ENCODE data around the gene FTCDNL1.

Gene FTCDNL1

GRCh38 chr2:199842631-199843395 lies 8.2 kb downstream of the FTCDNL1 start:
- WGBS, 2 experiments (ENCODE audit: insufficient coverage in 2 of 2): 40% methylated on average over 1 of the region's 3 CpGs; no CpG with 5 or more reads in 1 of the 2 experiments
- no peaks in the 10 kb centered on the region for H3K36me3 ChIP-seq (ENCODE audit: control insufficient read depth, insufficient read depth, low read length)
- H3K4me3 ChIP-seq (ENCODE audit: extremely low read depth, insufficient read depth, low read length, poor library complexity, severe bottlenecking): no peak overlapping the region
- no peaks in the 10 kb centered on the region for H3K4me1 ChIP-seq (ENCODE audit: control insufficient read depth, insufficient read depth, low read length, poor library complexity, severe bottlenecking)
- no peak overlapping the region for H3K27ac ChIP-seq (ENCODE audit: low read depth, low read length, severe bottlenecking)
- no peaks in the 10 kb centered on the region for H3K9me3 ChIP-seq (ENCODE audit: control insufficient read depth, low read length)

GRCh38 chr2:199841409-199841808 lies 9.6 kb downstream of the FTCDNL1 start:
- no peak overlapping the region for H3K4me3 ChIP-seq (ENCODE audit: extremely low read depth, insufficient read depth, low read length, poor library complexity, severe bottlenecking)
- no peaks in the 10 kb centered on the region for H3K9me3 ChIP-seq (ENCODE audit: control insufficient read depth, low read length)
- no peaks in the 10 kb centered on the region for H3K4me1 ChIP-seq (ENCODE audit: control insufficient read depth, insufficient read depth, low read length, poor library complexity, severe bottlenecking)
- WGBS, 2 experiments (ENCODE audit: insufficient coverage in 2 of 2): no CpG with 5 or more reads among the region's 1 CpG
- no peak overlapping the region for H3K27ac ChIP-seq (ENCODE audit: low read depth, low read length, severe bottlenecking)
- no peaks in the 10 kb centered on the region for H3K36me3 ChIP-seq (ENCODE audit: control insufficient read depth, insufficient read depth, low read length)

GRCh38 chr2:199838399-199838798 lies 12.6 kb downstream of the FTCDNL1 start:
- WGBS, 2 experiments (ENCODE audit: insufficient coverage in 2 of 2): 50 to 79% methylated on average over 2 to 3 of the region's 5 CpGs
- no peaks in the 10 kb centered on the region for H3K4me1 ChIP-seq (ENCODE audit: control insufficient read depth, insufficient read depth, low read length, poor library complexity, severe bottlenecking)
- H3K27ac ChIP-seq (ENCODE audit: low read depth, low read length, severe bottlenecking): no peak overlapping the region
- no peaks in the 10 kb centered on the region for H3K36me3 ChIP-seq (ENCODE audit: control insufficient read depth, insufficient read depth, low read length)
- no peak overlapping the region for H3K4me3 ChIP-seq (ENCODE audit: extremely low read depth, insufficient read depth, low read length, poor library complexity, severe bottlenecking)
- no peaks in the 10 kb centered on the region for H3K9me3 ChIP-seq (ENCODE audit: control insufficient read depth, low read length)

GRCh38 chr2:199836943-199837342 lies 14.0 kb downstream of the FTCDNL1 start:
- no peak overlapping the region for H3K4me3 ChIP-seq (ENCODE audit: extremely low read depth, insufficient read depth, low read length, poor library complexity, severe bottlenecking)
- H3K9me3 ChIP-seq (ENCODE audit: control insufficient read depth, low read length): no peaks in the 10 kb centered on the region

GRCh38 chr2:199833525-199833924 lies 17.5 kb downstream of the FTCDNL1 start:
- H3K4me3 ChIP-seq (ENCODE audit: extremely low read depth, insufficient read depth, low read length, poor library complexity, severe bottlenecking): no peak overlapping the region
- no peak overlapping the region for H3K27ac ChIP-seq (ENCODE audit: low read depth, low read length, severe bottlenecking)
- no peaks in the 10 kb centered on the region for H3K36me3 ChIP-seq (ENCODE audit: control insufficient read depth, insufficient read depth, low read length)
- WGBS, 2 experiments (ENCODE audit: insufficient coverage in 2 of 2): 67 to 78% methylated on average over 1 of the region's 1 CpG
- H3K4me1 ChIP-seq (ENCODE audit: control insufficient read depth, insufficient read depth, low read length, poor library complexity, severe bottlenecking): no peaks in the 10 kb centered on the region
- no peaks in the 10 kb centered on the region for H3K9me3 ChIP-seq (ENCODE audit: control insufficient read depth, low read length)

More at GRCh38 chr2:199836943-199837342, 14.0 kb downstream of the FTCDNL1 start:
- Histone ChIP-seq H3K27ac (ENCODE audit: low read depth, low read length, severe bottlenecking) (no peak overlapping the region), H3K4me1 (ENCODE audit: control insufficient read depth, insufficient read depth, low read length, poor library complexity, severe bottlenecking) (no peaks in the 10 kb centered on the region), H3K36me3 (ENCODE audit: control insufficient read depth, insufficient read depth, low read length) (no peaks in the 10 kb centered on the region)
- no CpG with 5 or more reads among the region's 1 CpG for WGBS, 2 experiments (ENCODE audit: insufficient coverage in 2 of 2)

GRCh38 chr2:199830531-199830930 lies 20.5 kb downstream of the FTCDNL1 start:
- H3K27ac ChIP-seq (ENCODE audit: low read depth, low read length, severe bottlenecking): no peak overlapping the region
- H3K36me3 ChIP-seq (ENCODE audit: control insufficient read depth, insufficient read depth, low read length): no peaks in the 10 kb centered on the region
- H3K4me3 ChIP-seq (ENCODE audit: extremely low read depth, insufficient read depth, low read length, poor library complexity, severe bottlenecking): no peak overlapping the region
- H3K4me1 ChIP-seq (ENCODE audit: control insufficient read depth, insufficient read depth, low read length, poor library complexity, severe bottlenecking): no peaks in the 10 kb centered on the region
- WGBS, 2 experiments (ENCODE audit: insufficient coverage in 2 of 2): 82 to 85% methylated on average over 7 of the region's 9 CpGs
- H3K9me3 ChIP-seq (ENCODE audit: control insufficient read depth, low read length): no peaks in the 10 kb centered on the region

- no peaks in the 10 kb centered on the region for H3K36me3 ChIP-seq (ENCODE audit: control insufficient read depth, insufficient read depth, low read length)
- 83 to 92% methylated on average over 1 of the region's 2 CpGs for WGBS, 2 experiments (ENCODE audit: insufficient coverage in 2 of 2)
- H3K9me3 ChIP-seq (ENCODE audit: control insufficient read depth, low read length): no peaks in the 10 kb centered on the region
- no peak overlapping the region for H3K4me3 ChIP-seq (ENCODE audit: extremely low read depth, insufficient read depth, low read length, poor library complexity, severe bottlenecking)
- H3K27ac ChIP-seq (ENCODE audit: low read depth, low read length, severe bottlenecking): no peak overlapping the region
- H3K4me1 ChIP-seq (ENCODE audit: control insufficient read depth, insufficient read depth, low read length, poor library complexity, severe bottlenecking): no peaks in the 10 kb centered on the region
Observed at GRCh38 chr2:199829628-199830027, 21.4 kb downstream of the FTCDNL1 start.

GRCh38 chr2:199819746-199820145 lies 31.2 kb downstream of the FTCDNL1 start:
- Histone ChIP-seq H3K36me3 (ENCODE audit: control insufficient read depth, insufficient read depth, low read length) (no peaks in the 10 kb centered on the region), H3K9me3 (ENCODE audit: control insufficient read depth, low read length) (no peaks in the 10 kb centered on the region), H3K27ac (ENCODE audit: low read depth, low read length, severe bottlenecking) (no peak overlapping the region), H3K4me1 (ENCODE audit: control insufficient read depth, insufficient read depth, low read length, poor library complexity, severe bottlenecking) (no peaks in the 10 kb centered on the region), H3K4me3 (ENCODE audit: extremely low read depth, insufficient read depth, low read length, poor library complexity, severe bottlenecking) (no peak overlapping the region)

- Histone ChIP-seq H3K4me3 (ENCODE audit: extremely low read depth, insufficient read depth, low read length, poor library complexity, severe bottlenecking) (no peak overlapping the region), H3K9me3 (ENCODE audit: control insufficient read depth, low read length) (no peaks in the 10 kb centered on the region), H3K36me3 (ENCODE audit: control insufficient read depth, insufficient read depth, low read length) (no peaks in the 10 kb centered on the region), H3K27ac (ENCODE audit: low read depth, low read length, severe bottlenecking) (no peak overlapping the region), H3K4me1 (ENCODE audit: control insufficient read depth, insufficient read depth, low read length, poor library complexity, severe bottlenecking) (no peaks in the 10 kb centered on the region)
- WGBS, 2 experiments (ENCODE audit: insufficient coverage in 2 of 2): 100% methylated on average over 1 to 2 of the region's 2 CpGs
Observed at GRCh38 chr2:199818754-199819153, 32.2 kb downstream of the FTCDNL1 start.

- Histone ChIP-seq H3K36me3 (ENCODE audit: control insufficient read depth, insufficient read depth, low read length) (no peaks in the 10 kb centered on the region), H3K4me1 (ENCODE audit: control insufficient read depth, insufficient read depth, low read length, poor library complexity, severe bottlenecking) (no peaks in the 10 kb centered on the region), H3K4me3 (ENCODE audit: extremely low read depth, insufficient read depth, low read length, poor library complexity, severe bottlenecking) (no peak overlapping the region), H3K27ac (ENCODE audit: low read depth, low read length, severe bottlenecking) (no peak overlapping the region), H3K9me3 (ENCODE audit: control insufficient read depth, low read length) (no peaks in the 10 kb centered on the region)
- no CpG with 5 or more reads among the region's 2 CpGs for WGBS, 2 experiments (ENCODE audit: insufficient coverage in 2 of 2)
Observed at GRCh38 chr2:199818026-199818425, 33.0 kb downstream of the FTCDNL1 start.

GRCh38 chr2:199814817-199815211 lies 36.2 kb downstream of the FTCDNL1 start:
- no peaks in the 10 kb centered on the region for H3K9me3 ChIP-seq (ENCODE audit: control insufficient read depth, low read length)
- H3K4me1 ChIP-seq (ENCODE audit: control insufficient read depth, insufficient read depth, low read length, poor library complexity, severe bottlenecking): no peaks in the 10 kb centered on the region
- H3K27ac ChIP-seq (ENCODE audit: low read depth, low read length, severe bottlenecking): no peak overlapping the region
- H3K36me3 ChIP-seq (ENCODE audit: control insufficient read depth, insufficient read depth, low read length): no peaks in the 10 kb centered on the region
- H3K4me3 ChIP-seq (ENCODE audit: extremely low read depth, insufficient read depth, low read length, poor library complexity, severe bottlenecking): no peak overlapping the region
